Breast epithelium (tissue), 4 donors: ENCODE data around the gene RABEP1. TPM values are rescaled to one million over a fixed set of nuclear protein-coding genes. Genes with fewer than 3 reads are reported as not detected.

Experiments used
- DNase-seq, 2 donors: peaks; one replicate each; pipeline ENCODE4 v3.0.0-alpha.2; 2019; ENCODE audit warnings: low spot score in 2 of 2
- H3K27ac ChIP-seq, 2 donors: fragments of 200-600 bp; sonication (generic) in 1 of 2; one replicate each; pipeline ENCODE4 v1.5.1; 2016 to 2019; ENCODE audit warnings: mild to moderate bottlenecking in 1 of 2
- H3K27me3 ChIP-seq, 2 donors: fragments of 200-600 bp; sonication (generic) in 1 of 2; one replicate each; pipeline versions ENCODE4 v1.5.1 to v1.6.0; 2017 to 2019; ENCODE audit warnings: control low read depth in 1 of 2, mild to moderate bottlenecking in 1 of 2
- H3K36me3 ChIP-seq: fragments of 200-600 bp; one replicate; pipeline ENCODE4 v1.5.1; 2019
- H3K4me1 ChIP-seq, 2 donors: fragments of 200-600 bp; sonication (generic); one replicate each; pipeline ENCODE4 v1.5.1; 2016 to 2019; ENCODE audit warnings: control low read depth in 1 of 2
- H3K4me3 ChIP-seq, 3 donors: fragments of 200-600 bp; sonication (generic); 1 replicate in 2 of 3; 2 replicates in 1 of 3; pipeline ENCODE4 v1.5.1; 2016 to 2019; ENCODE audit warnings: mild to moderate bottlenecking in 3 of 3, moderate library complexity in 2 of 3
- H3K9me3 ChIP-seq, 2 donors: fragments of 200-600 bp; sonication (generic) in 1 of 2; one replicate each; pipeline ENCODE4 v1.5.1; 2016 to 2019; ENCODE audit warnings: control low read depth in 1 of 2
- CTCF ChIP-seq, 3 donors: fragments of 450-650 bp; IDR thresholded peaks; one replicate each; pipeline ENCODE4 v1.5.1; 2016 to 2017; ENCODE audit warnings: antibody characterized with exemption in 3 of 3, mild to moderate bottlenecking in 3 of 3, moderate library complexity in 3 of 3
- POLR2A ChIP-seq: fragments of 450-650 bp; IDR thresholded peaks from one replicate; pipeline ENCODE4 v1.6.1; 2016; ENCODE audit warnings: antibody characterized with exemption, mild to moderate bottlenecking, moderate library complexity
- POLR2AphosphoS5 ChIP-seq, 3 donors: sonication (generic); formaldehyde crosslinking; IDR thresholded peaks; one replicate each; pipeline ENCODE4 v1.6.1; 2017; ENCODE audit warnings: antibody characterized with exemption in 3 of 3
- intact Hi-C: fragments of 100-400 bp; cut with DNase I; formaldehyde crosslinking; loops from one replicate; pipeline ENCODE4 v1.15.1; 2023; ENCODE audit warnings: low total_unique reads
- total RNA-seq, 3 donors: library from RNA; depleted of rRNA; stranded (reverse); fragments of >200 nt; gene quantifications; one replicate each; pipeline ENCODE4 v1.1.0, GENCODE V29; 2016

Gene RABEP1
- total RNA-seq, 3 donors from 2014 or later, result 50.4 to 88.7 (median 73.7) TPM

GRCh38 chr17:5263441-5263840 is 18.6 kb upstream of the RABEP1 start:
- intact Hi-C loops, result no loop called here
- DNase-seq, result no peak
- TF ChIP-seq POLR2A (no peak), CTCF (IDR thresholded peaks at IDR 0.05) (no peak), POLR2AphosphoS5 (IDR thresholded peaks at IDR 0.05) (no peak)
- Histone ChIP-seq H3K36me3 (no peaks in the 10 kb centered on the region), H3K9me3 (no peaks in the 10 kb centered on the region), H3K4me3 (no peak overlapping the region), H3K27ac (peak overlapping the region in 1 of 2 donors; percentile 63), H3K4me1 (no peaks in the 10 kb centered on the region), H3K27me3 (no peaks in the 10 kb centered on the region)

GRCh38 chr17:5264893-5265292 is 17.2 kb upstream of the RABEP1 start:
- intact Hi-C loops, result no loop called here
- Histone ChIP-seq H3K4me1 (no peaks in the 10 kb centered on the region), H3K36me3 (no peaks in the 10 kb centered on the region), H3K4me3 (no peak overlapping the region), H3K27me3 (no peaks in the 10 kb centered on the region), H3K27ac (peak overlapping the region in 1 of 2 donors; percentile 58), H3K9me3 (no peaks in the 10 kb centered on the region)
- DNase-seq, result no peak
- TF ChIP-seq CTCF (IDR thresholded peaks at IDR 0.05), result no peak
- no peak for TF ChIP-seq POLR2AphosphoS5 (IDR thresholded peaks at IDR 0.05)
- TF ChIP-seq POLR2A, result no peak

GRCh38 chr17:5269241-5269960 is 12.7 kb upstream of the RABEP1 start:
- TF ChIP-seq CTCF (IDR thresholded peaks at IDR 0.05) (no peak), POLR2AphosphoS5 (IDR thresholded peaks at IDR 0.05) (no peak), POLR2A (no peak)
- intact Hi-C loops, result no loop called here
- no peak overlapping the region for H3K4me3 ChIP-seq
- H3K36me3 ChIP-seq, result no peaks in the 10 kb centered on the region
- H3K9me3 ChIP-seq, result no peaks in the 10 kb centered on the region
- H3K27ac ChIP-seq, result no peak overlapping the region
- no peak for DNase-seq
- H3K4me1 ChIP-seq, result no peaks in the 10 kb centered on the region
- no peaks in the 10 kb centered on the region for H3K27me3 ChIP-seq

- Histone ChIP-seq H3K36me3 (no peaks in the 10 kb centered on the region), H3K4me3 (no peak overlapping the region), H3K9me3 (no peaks in the 10 kb centered on the region), H3K27ac (no peak overlapping the region), H3K27me3 (no peaks in the 10 kb centered on the region), H3K4me1 (no peaks in the 10 kb centered on the region)
- intact Hi-C loops, result no loop called here
- no peak for TF ChIP-seq CTCF (IDR thresholded peaks at IDR 0.05)
- TF ChIP-seq POLR2AphosphoS5 (IDR thresholded peaks at IDR 0.05), result no peak
- TF ChIP-seq POLR2A, result no peak
- DNase-seq, result no peak
Measured at GRCh38 chr17:5272322-5272721, 9.8 kb upstream of the RABEP1 start.

- H3K4me1 ChIP-seq, result no peaks in the 10 kb centered on the region
- no peaks in the 10 kb centered on the region for H3K9me3 ChIP-seq
- intact Hi-C loops, result no loop called here
- no peaks in the 10 kb centered on the region for H3K36me3 ChIP-seq
- TF ChIP-seq POLR2AphosphoS5 (IDR thresholded peaks at IDR 0.05) (no peak), CTCF (IDR thresholded peaks at IDR 0.05) (no peak), POLR2A (no peak)
- H3K27me3 ChIP-seq, result no peaks in the 10 kb centered on the region
- H3K27ac ChIP-seq, result peak overlapping the region; percentile 60 to 96
- H3K4me3 ChIP-seq, result peak overlapping the region; percentile 86 to 93 (median 88)
- no peak for DNase-seq
Measured at GRCh38 chr17:5282642-5283217, 646 bp downstream of the RABEP1 start.
